Tibial artery (tissue), 4 donors: Measurements from ENCODE around the gene TPPP3.
"Not testable (repeated sequence)": the region's sequence is repeated elsewhere in the genome, so short reads cannot be mapped to it uniquely, and the experiment has no call there.

Experiments used
- DNase-seq, 2 donors: peaks; one replicate each; pipeline ENCODE4 v3.0.0-alpha.2; 2019
- H3K27ac ChIP-seq, 2 donors: fragments of 200-600 bp; sonication (generic) in 1 of 2; 1 replicate in 1 of 2; 2 replicates in 1 of 2; pipeline ENCODE4 v1.5.1; 2018 to 2019; ENCODE audit warnings: mild to moderate bottlenecking in 1 of 2
- H3K27me3 ChIP-seq, 2 donors: fragments of 200-600 bp; sonication (generic) in 1 of 2; one replicate each; pipeline versions ENCODE4 v1.5.1 to v1.6.0; 2016 to 2019
- H3K36me3 ChIP-seq, 3 donors: fragments of 200-600 bp; sonication (generic) in 2 of 3; one replicate each; pipeline ENCODE4 v1.5.1; 2016 to 2019; ENCODE audit warnings: mild to moderate bottlenecking in 2 of 3
- H3K4me1 ChIP-seq, 4 donors: fragments of 200-600 bp; sonication (generic) in 2 of 4; 1 replicate in 3 of 4; 2 replicates in 1 of 4; pipeline ENCODE4 v1.5.1; 2016 to 2019
- H3K4me3 ChIP-seq, 2 donors: fragments of 200-600 bp; sonication (generic) in 1 of 2; 1 replicate in 1 of 2; 2 replicates in 1 of 2; pipeline ENCODE4 v1.5.1; 2018 to 2019; ENCODE audit warnings: mild to moderate bottlenecking in 2 of 2
- H3K9me3 ChIP-seq, 3 donors: fragments of 200-600 bp; sonication (generic) in 1 of 3; one replicate each; pipeline ENCODE4 v1.5.1; 2016 to 2019
- intact Hi-C: fragments of 100-400 bp; cut with DNase I; formaldehyde crosslinking; loops from one replicate; pipeline ENCODE4 v1.15.0; 2023; ENCODE audit warnings: low total_unique reads
- TF ChIP-seq, protein P1 (sequence below), 2 experiments: fragments of 200-600 bp in 1 of 2; fragments of 450-650 bp in 1 of 2; IDR thresholded peaks; one replicate each; pipeline ENCODE4 v1.5.1; 2017 to 2019; ENCODE audit warnings: antibody characterized with exemption in 2 of 2, mild to moderate bottlenecking in 1 of 2, moderate library complexity in 1 of 2

Gene TPPP3

DNA sequence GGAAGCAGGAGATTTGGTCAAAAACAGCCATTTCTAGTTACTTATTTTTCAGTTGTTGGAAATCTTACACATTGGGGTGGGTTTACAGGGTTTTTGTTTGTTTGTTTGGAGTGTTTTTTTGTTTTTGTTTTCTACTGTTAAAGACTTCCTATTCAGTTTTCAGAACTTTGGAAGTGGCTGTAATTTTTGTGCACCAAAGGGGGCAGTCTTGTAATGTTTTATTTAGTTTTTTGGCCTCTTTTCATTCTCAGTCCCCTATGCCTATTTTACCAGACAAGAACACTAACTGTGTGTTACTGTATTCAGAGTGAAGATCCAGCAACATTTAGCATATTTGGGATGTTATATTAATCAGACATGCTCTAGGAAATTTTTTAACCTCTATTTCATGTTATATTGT, 20.6 kb downstream of the TPPP3 start:
- no peaks in the 10 kb centered on the region for H3K4me1 ChIP-seq
- no peak for DNase-seq
- intact Hi-C loops: no loop called here

DNA sequence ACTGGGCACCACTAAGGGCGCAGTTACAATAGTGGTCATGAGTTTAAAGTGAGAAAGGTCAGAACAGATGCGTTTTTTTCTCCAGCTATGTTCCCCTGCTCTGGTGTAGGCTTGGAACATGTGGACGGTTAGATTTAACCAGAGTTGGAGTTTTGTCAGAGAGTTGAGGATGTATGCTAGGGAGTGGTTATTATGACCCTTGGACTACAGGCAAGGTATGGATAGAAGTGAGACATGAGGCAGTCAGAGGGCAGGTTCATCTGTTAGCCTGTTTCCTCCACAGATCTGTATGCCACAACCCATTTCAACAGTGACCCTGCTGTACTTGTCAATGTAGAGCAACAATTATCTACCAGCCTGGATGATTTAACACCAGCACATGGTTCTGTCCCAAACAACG, 22.6 kb downstream of the TPPP3 start:
- Histone ChIP-seq H3K27me3 (peaks cover 0 to 7% of the 10 kb centered on the region in 2 donors), H3K9me3 (no peaks in the 10 kb centered on the region), H3K36me3 (no peaks in the 10 kb centered on the region), H3K27ac (no peak overlapping the region), H3K4me1 (no peaks in the 10 kb centered on the region), H3K4me3 (no peak overlapping the region)
- intact Hi-C loops: no loop called here
- DNase-seq: no peak
- TF ChIP-seq, protein P1, sequence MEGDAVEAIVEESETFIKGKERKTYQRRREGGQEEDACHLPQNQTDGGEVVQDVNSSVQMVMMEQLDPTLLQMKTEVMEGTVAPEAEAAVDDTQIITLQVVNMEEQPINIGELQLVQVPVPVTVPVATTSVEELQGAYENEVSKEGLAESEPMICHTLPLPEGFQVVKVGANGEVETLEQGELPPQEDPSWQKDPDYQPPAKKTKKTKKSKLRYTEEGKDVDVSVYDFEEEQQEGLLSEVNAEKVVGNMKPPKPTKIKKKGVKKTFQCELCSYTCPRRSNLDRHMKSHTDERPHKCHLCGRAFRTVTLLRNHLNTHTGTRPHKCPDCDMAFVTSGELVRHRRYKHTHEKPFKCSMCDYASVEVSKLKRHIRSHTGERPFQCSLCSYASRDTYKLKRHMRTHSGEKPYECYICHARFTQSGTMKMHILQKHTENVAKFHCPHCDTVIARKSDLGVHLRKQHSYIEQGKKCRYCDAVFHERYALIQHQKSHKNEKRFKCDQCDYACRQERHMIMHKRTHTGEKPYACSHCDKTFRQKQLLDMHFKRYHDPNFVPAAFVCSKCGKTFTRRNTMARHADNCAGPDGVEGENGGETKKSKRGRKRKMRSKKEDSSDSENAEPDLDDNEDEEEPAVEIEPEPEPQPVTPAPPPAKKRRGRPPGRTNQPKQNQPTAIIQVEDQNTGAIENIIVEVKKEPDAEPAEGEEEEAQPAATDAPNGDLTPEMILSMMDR (IDR thresholded peaks at IDR 0.05): no peak

More for the DNA sequence above, 20.6 kb downstream of the TPPP3 start:
- TF ChIP-seq, protein P1 (IDR thresholded peaks at IDR 0.05): peak; percentile 21 to 46
- no peaks in the 10 kb centered on the region for H3K36me3 ChIP-seq
- H3K27me3 ChIP-seq: peaks cover 0 to 7% of the 10 kb centered on the region in 2 donors
- no peaks in the 10 kb centered on the region for H3K9me3 ChIP-seq
- no peak overlapping the region for H3K4me3 ChIP-seq
- no peak overlapping the region for H3K27ac ChIP-seq

DNA sequence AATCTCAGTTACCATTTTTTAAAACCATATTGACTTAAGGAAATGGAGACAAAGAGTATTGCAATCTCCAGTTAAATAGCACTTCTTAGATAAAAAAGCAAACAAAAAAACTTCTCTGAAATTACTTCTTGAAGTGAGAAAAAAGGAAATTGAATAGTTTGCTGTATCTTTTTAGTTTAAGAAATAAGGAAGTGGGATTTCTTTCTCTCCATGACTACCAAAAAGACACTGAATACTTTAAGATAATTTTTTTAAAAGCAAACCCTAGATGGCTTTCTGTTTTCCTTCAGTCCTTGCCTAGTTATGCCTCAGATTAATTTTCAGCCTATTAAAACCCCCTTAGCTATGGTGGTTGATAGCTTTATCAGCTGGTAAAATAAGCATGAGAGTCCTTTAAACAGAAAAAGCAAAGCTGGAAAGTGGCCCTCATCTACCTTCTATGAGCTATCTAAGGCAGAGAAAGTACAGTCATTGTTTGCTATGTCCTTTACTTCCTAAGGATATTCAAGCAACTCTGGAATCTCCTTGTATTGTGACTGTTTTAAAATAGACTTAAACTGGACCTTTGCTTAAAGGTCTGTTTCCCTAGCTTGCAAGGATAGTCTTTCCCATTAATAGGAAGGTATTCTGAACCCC, 28.6 kb downstream of the TPPP3 start:
- TF ChIP-seq, protein P1 (IDR thresholded peaks at IDR 0.05): no peak
- no peak overlapping the region for H3K27ac ChIP-seq
- no peak for DNase-seq

DNA sequence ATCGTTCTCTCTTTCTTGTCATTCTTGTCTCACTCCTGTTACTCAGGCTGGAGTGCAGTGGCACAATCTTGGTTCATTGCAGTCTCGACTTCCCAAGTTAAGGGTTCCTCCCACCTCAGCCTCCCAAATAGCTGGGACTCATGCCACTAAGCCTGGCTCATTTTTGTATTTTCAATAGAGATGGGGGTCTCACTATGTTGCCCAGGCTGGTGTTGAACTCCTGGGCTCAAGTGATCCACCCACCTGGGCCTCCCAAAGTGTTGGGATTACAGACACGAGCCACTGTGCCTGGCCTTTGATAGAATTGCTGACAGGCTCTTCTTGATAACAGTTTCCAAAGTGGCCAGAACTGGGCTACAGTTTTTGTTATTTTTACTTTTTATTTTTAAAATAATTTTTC, 32.3 kb downstream of the TPPP3 start:
- H3K4me1 ChIP-seq: no peaks in the 10 kb centered on the region
- peaks cover 0 to 7% of the 10 kb centered on the region in 2 donors for H3K27me3 ChIP-seq
- TF ChIP-seq, protein P1 (IDR thresholded peaks at IDR 0.05): no peak
- H3K27ac ChIP-seq: no peak overlapping the region
- intact Hi-C loops: no loop called here
- H3K36me3 ChIP-seq: no peaks in the 10 kb centered on the region
- no peak for DNase-seq
- H3K9me3 ChIP-seq: no peaks in the 10 kb centered on the region
- H3K4me3 ChIP-seq: no peak overlapping the region

More for the DNA sequence above, 28.6 kb downstream of the TPPP3 start:
- H3K4me3 ChIP-seq: no peak overlapping the region
- H3K36me3 ChIP-seq: no peaks in the 10 kb centered on the region
- intact Hi-C loops: no loop called here
- H3K4me1 ChIP-seq: no peaks in the 10 kb centered on the region
- peaks cover 0 to 3% of the 10 kb centered on the region in 2 donors for H3K27me3 ChIP-seq
- H3K9me3 ChIP-seq: no peaks in the 10 kb centered on the region

DNA sequence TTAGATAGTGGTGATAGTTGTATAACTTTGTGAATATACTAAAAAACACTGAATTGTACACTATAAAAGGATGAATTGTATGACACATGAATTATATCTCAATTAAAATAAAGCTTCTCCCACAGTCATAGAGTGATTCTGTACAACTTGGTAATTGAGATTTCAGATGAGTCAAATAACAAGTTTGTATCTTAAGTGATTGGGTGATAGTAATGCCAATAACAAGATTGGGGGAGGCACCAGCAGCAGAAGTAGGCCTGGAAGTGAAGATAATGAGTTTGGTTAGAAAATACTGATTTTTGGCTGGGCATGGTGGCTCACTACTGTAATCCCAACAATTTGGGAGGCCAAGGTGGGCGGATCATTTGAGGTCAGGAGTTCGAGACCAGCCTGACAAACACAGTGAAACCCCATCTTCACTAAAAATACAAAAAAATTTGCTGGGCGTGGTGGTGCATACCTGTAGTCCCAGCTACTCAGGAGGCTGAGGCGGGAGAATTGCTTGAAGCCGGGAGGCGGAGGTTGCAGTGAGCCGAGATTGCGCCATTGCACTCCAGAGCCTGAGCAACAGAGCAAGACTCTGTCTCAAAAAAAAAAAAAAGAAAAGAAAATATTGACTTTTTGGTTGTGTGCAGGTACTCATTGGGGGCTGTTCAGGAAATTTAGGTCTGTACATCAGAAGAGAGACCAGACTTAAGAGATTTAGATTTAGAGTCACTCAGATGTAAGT, 33.6 kb downstream of the TPPP3 start:
- DNase-seq, H3K9me3 ChIP-seq, H3K36me3 ChIP-seq, H3K27ac ChIP-seq, H3K4me3 ChIP-seq, H3K4me1 ChIP-seq, H3K27me3 ChIP-seq, intact Hi-C loops: not testable (repeated sequence)

DNA sequence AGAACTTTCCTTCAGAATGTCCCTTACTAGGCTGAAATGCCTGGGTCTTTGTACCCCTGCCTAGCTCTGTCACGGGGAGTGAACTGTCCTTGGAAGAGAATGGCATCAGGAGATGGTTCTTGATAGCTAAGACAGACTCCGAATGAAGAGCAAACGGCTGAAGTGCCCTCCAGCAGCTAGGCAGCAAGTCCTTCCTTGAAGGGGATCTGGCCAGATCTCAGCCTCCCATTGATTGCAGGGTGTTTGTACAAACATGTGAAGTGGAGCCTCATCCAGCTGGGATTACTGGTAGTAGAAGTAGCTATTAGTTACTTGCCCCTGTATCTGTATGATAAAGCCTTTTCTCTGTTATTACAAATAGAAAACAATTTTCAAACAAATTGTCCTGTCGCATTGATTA, 35.7 kb downstream of the TPPP3 start:
- Histone ChIP-seq H3K4me1 (no peaks in the 10 kb centered on the region), H3K27ac (no peak overlapping the region), H3K9me3 (no peaks in the 10 kb centered on the region), H3K27me3 (peaks cover 0 to 8% of the 10 kb centered on the region in 2 donors), H3K36me3 (no peaks in the 10 kb centered on the region), H3K4me3 (no peak overlapping the region)
- TF ChIP-seq, protein P1 (IDR thresholded peaks at IDR 0.05): no peak
- no peak for DNase-seq
- intact Hi-C loops: no loop called here
